Measurements from ENCODE around the gene DCUN1D2.
"Not testable (repeated sequence)": the region's sequence is repeated elsewhere in the genome, so short reads cannot be mapped to it uniquely, and the experiment has no call there.

DCUN1D2 gene

DNA sequence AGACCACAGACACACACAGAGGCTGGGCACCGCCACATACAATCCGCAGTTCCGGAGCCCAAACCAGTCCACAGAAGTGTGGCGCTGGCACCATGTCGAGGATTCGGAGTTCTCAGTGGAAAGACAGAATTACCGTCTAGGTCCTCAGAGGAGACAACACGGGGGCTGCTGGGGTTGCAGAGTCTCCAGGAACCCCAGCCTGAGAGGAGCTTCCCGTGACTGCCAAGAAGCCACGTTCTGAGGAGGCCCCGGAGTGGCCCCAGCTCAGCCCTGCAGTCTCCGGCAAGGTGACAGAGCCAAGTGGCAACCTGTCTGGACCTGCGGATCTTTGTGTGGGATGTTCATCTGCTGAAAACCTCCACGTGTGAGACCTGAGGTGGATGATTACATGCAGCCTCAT lies 29.9 kb downstream of the DCUN1D2 start:
- DNase-seq = no peak

DNA sequence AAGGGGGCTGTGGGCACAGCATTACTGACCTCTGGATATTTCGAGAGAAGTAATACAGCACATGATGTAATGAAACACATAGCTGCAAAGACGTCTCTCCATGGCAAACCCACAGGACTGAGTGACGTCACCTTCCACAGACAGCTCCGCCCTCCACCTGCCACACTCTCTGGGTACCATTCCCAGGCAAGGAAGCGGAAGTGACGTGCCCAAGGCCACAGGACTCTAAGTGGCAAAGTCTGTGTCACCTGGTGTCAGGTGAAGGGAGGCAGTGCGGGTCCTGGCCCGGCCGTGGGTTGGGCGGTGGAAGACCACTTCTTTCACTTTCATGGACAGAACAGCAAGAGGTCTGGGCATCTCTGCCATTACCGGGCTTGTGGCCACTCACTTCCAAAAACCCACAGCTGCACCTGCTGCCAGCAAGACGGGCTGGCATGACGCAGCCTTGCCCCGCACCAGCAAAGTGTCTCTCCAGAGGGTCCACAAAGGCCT lies 30.4 kb downstream of the DCUN1D2 start:
- DNase-seq = no peak

GRCh38 chr13:113458253-113459065 lies 32.1 kb downstream of the DCUN1D2 start:
- DNase-seq = no peak

GRCh38 chr13:113457510-113457909 lies 33.0 kb downstream of the DCUN1D2 start:
- DNase-seq = no peak

DNA sequence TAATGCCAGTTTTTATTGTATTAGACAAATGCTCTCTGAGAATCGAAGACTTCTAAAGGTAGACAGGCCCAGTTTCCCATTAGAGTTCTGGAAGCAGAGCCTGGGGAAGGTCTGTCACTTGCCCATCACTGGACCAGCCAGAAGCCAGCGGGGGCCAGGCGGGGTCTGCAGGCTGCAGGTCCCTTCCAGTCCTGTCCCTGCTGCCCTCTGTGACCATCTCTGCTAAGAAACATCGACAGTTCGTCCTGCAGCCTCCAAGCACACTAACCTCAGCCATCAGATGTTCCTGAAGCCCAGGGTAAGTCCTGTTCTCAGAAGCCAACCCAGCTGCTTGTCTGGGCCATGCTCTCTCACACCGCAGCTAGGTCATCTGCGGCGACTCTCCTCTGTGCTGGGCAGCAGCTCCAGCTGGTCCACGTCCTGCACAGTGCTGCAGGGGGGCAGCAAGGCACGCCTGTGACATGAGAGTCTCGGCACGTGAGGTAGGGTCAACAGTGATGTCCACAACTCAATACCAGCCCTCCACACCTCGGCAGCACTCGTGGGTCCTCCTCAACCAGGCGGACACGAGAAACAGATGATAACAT lies 34.3 kb downstream of the DCUN1D2 start:
- DNase-seq = no peak

DNA sequence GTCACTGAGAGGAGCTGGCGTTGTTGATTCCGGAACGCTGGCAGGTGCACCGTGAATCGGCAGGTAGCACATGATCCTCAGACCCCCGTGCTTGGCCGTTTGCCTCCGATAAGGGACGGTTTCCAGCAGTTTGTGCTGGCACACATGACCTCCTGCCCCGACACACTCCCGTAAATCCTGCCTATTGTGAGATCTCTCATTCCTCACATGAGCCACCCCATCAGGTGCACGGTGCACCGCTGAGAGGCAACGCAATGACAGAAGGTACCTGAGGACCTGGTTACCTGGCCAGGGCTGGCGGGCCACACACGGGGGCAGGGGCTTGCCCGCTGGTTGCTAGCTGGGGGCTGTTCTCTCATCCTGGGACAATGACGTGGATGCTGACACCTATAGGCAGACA lies 35.1 kb downstream of the DCUN1D2 start:
- no peak for DNase-seq

- DNase-seq = no peak
Measured at GRCh38 chr13:113454936-113455335, 35.6 kb downstream of the DCUN1D2 start.

- peak; percentile 32 for DNase-seq
Measured at GRCh38 chr13:113452942-113453901, 37.3 kb downstream of the DCUN1D2 start, which contains the start of gene ADPRHL1. Gene ADPRHL1, minus strand, starts transcription at chr13:113453488. Its CDS starts 51 bp downstream, at chr13:113453437.

DNA sequence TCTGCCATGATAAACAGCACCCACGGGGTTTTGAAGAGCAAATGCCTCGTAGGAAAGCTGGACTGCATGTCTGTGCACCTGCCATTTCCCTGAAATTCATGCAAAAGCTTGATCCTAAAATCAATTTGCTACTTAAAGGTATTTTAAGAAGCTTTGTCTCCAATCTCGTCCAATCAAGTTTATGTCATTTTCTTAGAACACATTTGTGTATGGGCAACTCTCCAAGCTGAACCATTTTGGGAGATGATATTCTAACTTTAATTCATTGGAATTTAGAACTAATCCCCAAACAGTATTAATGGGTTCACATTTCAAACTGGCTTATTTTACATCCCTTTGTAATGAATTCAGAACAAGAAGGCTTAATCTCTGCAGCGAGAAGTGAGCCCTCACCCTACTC lies 38.0 kb downstream of the DCUN1D2 start:
- DNase-seq = no peak

DNA sequence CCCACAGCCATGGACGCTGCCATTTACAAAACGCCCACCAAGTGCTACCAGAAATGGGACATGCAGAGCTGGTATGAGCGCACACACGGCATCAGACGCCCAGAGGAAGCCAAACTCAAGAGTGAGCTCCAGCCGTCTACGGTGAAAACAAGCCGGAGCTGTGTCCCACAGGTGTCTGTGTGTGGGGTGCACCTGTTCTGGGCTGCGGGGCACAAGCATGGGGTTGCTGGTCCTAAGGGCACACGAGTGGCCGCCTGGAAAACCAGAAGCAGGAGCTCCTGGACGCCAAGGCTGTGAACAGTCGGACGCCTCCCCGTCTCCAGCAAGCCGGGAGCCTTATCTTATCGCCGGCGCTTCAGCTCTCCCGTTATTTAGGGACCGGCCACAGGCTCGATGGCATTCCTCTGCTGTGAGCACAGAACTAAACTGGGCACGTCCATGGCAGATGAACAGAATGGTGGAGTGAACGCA lies 38.5 kb downstream of the DCUN1D2 start:
- DNase-seq = no peak

GRCh38 chr13:113450861-113451620 lies 39.5 kb downstream of the DCUN1D2 start:
- not testable (repeated sequence) for DNase-seq

DNA sequence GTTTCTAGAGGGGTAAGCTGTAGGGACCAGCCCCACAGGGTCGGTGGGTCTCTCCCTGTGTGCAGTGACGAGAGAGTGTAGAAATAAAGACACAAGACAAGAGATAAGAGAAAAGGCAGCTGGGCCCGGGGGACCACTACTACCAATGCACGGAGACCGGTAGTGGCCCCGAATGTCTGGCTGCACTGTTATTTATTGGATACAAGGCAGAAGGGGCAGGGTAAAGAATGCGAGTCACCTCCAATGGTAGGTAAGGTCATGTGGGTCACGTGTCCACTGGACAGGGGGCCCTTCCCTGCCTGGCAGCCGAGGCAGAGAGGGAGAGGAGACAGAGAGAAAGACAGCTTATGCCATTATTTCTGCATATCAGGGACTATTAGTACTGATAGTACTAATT lies 40.2 kb downstream of the DCUN1D2 start:
- DNase-seq = not testable (repeated sequence)

- no peak for DNase-seq
Measured at GRCh38 chr13:113449693-113450347, 40.7 kb downstream of the DCUN1D2 start.

DNA sequence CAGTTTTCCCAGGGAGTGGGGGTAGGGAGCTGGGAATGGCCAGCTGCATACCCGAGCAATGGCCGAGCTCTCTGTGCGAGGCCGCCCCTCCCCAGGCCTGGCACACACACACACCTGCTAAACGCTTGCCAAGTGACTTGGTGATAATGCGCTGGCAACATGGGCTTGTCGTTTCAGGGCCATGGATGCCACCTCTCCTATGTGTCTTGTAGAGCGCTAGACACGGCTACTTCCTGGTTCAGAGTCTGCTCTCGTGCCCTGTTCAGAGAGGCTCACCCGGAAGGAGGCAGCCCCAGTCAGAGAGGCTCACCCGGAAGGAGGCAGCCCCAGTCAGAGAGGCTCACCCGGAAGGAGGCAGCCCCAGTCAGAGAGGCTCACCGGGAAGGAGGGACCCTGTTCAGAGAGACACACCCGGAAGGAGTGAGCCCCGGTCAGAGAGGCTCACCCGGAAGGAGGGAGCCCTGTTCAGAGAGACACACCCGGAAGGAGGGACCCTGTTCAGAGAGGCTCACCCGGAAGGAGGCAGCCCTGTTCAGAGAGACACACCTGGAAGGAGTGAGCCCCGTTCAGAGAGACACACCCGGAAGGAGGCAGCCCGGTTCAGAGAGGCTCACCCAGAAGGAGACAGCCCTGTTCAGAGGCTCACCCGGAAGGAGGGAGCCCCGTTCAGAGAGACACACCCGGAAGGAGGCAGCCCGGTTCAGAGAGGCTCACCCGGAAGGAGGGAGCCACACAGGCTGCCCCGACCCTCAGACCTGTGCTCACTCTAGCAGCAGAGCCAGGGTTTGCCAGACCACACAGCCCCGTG lies 41.4 kb downstream of the DCUN1D2 start:
- DNase-seq = peak; percentile 83

DNA sequence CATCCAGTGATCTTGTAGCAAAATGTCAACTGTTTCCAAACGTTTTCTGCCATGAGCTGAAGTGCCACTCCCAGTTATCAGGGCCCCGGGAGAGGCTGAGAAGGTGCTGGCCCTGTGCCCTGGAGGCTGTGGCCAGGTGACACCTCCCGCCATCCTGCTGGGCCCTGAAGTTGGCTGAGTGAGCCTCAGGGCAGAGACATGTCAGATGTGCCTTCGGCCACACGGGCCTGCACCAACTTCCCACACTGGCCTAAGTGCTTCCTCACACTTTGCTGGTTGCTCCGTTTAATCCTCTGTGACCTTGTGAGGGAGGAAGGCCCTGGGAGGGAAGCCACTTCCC lies 42.0 kb downstream of the DCUN1D2 start:
- DNase-seq = no peak

DNA sequence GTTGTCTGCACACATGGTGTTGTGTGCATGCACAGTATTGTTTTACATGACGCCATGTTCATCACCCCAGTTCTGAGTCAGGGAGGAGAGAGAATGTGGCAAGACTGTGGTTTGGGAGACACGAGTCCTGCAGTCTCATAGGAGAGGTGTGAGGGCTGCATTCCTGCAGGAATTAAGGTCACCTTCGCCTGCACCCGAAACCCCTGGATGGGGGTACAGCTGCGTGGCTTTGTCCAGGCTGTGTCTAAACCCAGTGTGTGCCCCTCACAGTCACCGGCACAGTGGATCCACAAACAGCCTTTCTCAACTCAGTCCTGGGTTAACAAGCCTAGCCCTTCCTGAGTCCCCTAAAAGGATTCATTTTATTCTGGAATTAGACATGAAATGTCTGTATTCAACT lies 42.9 kb downstream of the DCUN1D2 start:
- no peak for DNase-seq

DNA sequence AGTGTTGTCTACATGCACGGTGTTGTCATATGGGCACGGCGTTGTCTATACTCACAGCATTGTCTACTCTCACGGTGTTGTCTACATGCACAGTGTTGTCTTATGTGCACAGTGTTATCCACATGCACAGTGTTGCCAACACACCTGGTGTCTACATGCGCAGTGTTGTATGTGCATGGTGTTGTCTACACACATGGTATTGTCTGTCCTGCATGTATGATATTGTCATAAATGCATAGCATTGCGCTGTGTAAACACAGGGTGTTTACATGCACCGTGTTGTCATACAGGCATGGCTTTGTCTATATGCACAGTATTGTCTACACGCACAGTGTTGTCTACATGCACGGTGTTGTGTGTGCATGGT lies 44.0 kb downstream of the DCUN1D2 start:
- DNase-seq = no peak

GRCh38 chr13:113445791-113446487 lies 44.6 kb downstream of the DCUN1D2 start:
- no peak for DNase-seq

GRCh38 chr13:113443991-113444390 lies 46.5 kb downstream of the DCUN1D2 start:
- no peak for DNase-seq

- no peak for DNase-seq
Measured at GRCh38 chr13:113442985-113443362, 47.5 kb downstream of the DCUN1D2 start.

Measured in NCI-H187 treated with DMSO at 0.1 percent for 48 hours (cell line).